ENCODE data around the gene CDK5RAP2.
"Not testable (repeated sequence)": the region's sequence is repeated elsewhere in the genome, so short reads cannot be mapped to it uniquely, and the experiment has no call there.

CDK5RAP2 gene

GRCh38 chr9:120477534-120478001 lies 102.4 kb downstream of the CDK5RAP2 start:
- in situ Hi-C loops (cut with HindIII; ENCODE audit: low sequenced_read_pairs), result no loop called here

GRCh38 chr9:120475341-120475740 lies 104.6 kb downstream of the CDK5RAP2 start:
- in situ Hi-C loops (cut with HindIII; ENCODE audit: low sequenced_read_pairs), result no loop called here

GRCh38 chr9:120474591-120475243 lies 105.2 kb downstream of the CDK5RAP2 start:
- in situ Hi-C loops (cut with HindIII; ENCODE audit: low sequenced_read_pairs), result no loop called here

GRCh38 chr9:120473608-120474007 lies 106.4 kb downstream of the CDK5RAP2 start:
- in situ Hi-C loops (cut with HindIII; ENCODE audit: low sequenced_read_pairs), result no loop called here

GRCh38 chr9:120465685-120466407 lies 114.1 kb downstream of the CDK5RAP2 start:
- in situ Hi-C loops (cut with HindIII; ENCODE audit: low sequenced_read_pairs), result no loop called here

- in situ Hi-C loops (cut with HindIII; ENCODE audit: low sequenced_read_pairs), result no loop called here
Measured at GRCh38 chr9:120464887-120465421, 115.0 kb downstream of the CDK5RAP2 start.

- in situ Hi-C loops (cut with HindIII; ENCODE audit: low sequenced_read_pairs), result no loop called here
Measured at GRCh38 chr9:120464176-120464886, 115.6 kb downstream of the CDK5RAP2 start.

GRCh38 chr9:120463765-120464164 lies 116.2 kb downstream of the CDK5RAP2 start:
- in situ Hi-C loops (cut with HindIII; ENCODE audit: low sequenced_read_pairs), result no loop called here

- in situ Hi-C loops (cut with HindIII; ENCODE audit: low sequenced_read_pairs), result not testable (repeated sequence)
Measured at GRCh38 chr9:120461677-120462076, 118.3 kb downstream of the CDK5RAP2 start.

GRCh38 chr9:120456218-120456617 lies 123.7 kb downstream of the CDK5RAP2 start:
- in situ Hi-C loops (cut with HindIII; ENCODE audit: low sequenced_read_pairs), result no loop called here

- in situ Hi-C loops (cut with HindIII; ENCODE audit: low sequenced_read_pairs), result no loop called here
Measured at GRCh38 chr9:120454467-120454866, 125.5 kb downstream of the CDK5RAP2 start.

GRCh38 chr9:120453792-120454191 lies 126.2 kb downstream of the CDK5RAP2 start:
- in situ Hi-C loops (cut with HindIII; ENCODE audit: low sequenced_read_pairs), result no loop called here

- in situ Hi-C loops (cut with HindIII; ENCODE audit: low sequenced_read_pairs), result no loop called here
Measured at GRCh38 chr9:120452631-120453030, 127.3 kb downstream of the CDK5RAP2 start.

- in situ Hi-C loops (cut with HindIII; ENCODE audit: low sequenced_read_pairs), result no loop called here
Measured at GRCh38 chr9:120450916-120451315, 129.1 kb downstream of the CDK5RAP2 start.

- in situ Hi-C loops (cut with HindIII; ENCODE audit: low sequenced_read_pairs), result no loop called here
Measured at GRCh38 chr9:120449566-120449965, 130.4 kb downstream of the CDK5RAP2 start.

GRCh38 chr9:120447959-120448500 lies 131.9 kb downstream of the CDK5RAP2 start:
- in situ Hi-C loops (cut with HindIII; ENCODE audit: low sequenced_read_pairs), result no loop called here

GRCh38 chr9:120446671-120447070 lies 133.3 kb downstream of the CDK5RAP2 start:
- in situ Hi-C loops (cut with HindIII; ENCODE audit: low sequenced_read_pairs), result no loop called here

- in situ Hi-C loops (cut with HindIII; ENCODE audit: low sequenced_read_pairs), result no loop called here
Measured at GRCh38 chr9:120443976-120444375, 136.0 kb downstream of the CDK5RAP2 start.

GRCh38 chr9:120443489-120443888 lies 136.5 kb downstream of the CDK5RAP2 start:
- in situ Hi-C loops (cut with HindIII; ENCODE audit: low sequenced_read_pairs), result no loop called here

- in situ Hi-C loops (cut with HindIII; ENCODE audit: low sequenced_read_pairs), result no loop called here
Measured at GRCh38 chr9:120442308-120442995, 137.5 kb downstream of the CDK5RAP2 start.
